ENCODE data around the gene AQP12A. TPM values are rescaled to one million over a fixed set of nuclear protein-coding genes. Genes with fewer than 3 reads are reported as not detected.

Gene AQP12A
- total and polyA plus RNA-seq, 4 donors: 2.5 TPM; not detected in 3

DNA sequence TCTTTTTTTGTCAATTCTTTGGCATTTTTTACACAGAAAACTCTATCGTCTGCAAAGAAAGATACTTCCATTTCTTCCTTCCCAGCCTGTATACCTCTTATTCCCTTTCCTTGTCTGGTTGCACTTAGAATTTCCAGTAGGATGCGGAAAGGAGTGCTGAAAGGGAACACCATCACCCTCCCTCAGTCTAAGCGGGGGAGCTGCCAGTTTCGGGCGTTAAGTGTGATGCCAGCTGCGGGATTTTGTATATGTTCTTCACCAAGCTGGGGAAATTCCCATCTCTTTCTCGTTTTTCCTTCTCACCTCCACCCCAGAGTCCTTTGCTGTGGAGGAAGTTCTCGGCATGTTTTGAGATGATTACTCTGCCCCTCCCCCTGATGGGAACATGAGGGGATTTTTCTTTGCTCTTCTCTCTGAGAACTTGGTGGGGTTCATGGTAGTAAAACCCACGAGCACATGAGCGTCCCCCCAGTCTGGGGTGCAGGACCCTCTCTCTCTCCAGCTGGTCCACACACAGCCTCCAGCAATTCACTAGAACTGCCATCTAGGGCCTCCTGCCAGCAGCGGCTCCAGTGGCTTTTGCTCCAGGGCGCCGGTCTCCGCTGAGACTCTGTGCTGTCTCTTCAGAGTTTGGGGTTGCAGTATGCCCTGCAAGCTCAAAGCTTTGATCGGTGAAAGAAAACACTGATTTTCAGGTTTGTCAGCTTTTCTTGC is 15.5 kb downstream of the AQP12A start:
- Histone ChIP-seq H3K9me3 (ENCODE audit: control insufficient read depth, low read length) (no peaks in the 10 kb centered on the region), H3K4me1 (ENCODE audit: control insufficient read depth in 1 of 2, insufficient read depth in 2 of 2, low read length in 2 of 2) (no peaks in the 10 kb centered on the region), H3K36me3 (ENCODE audit: control insufficient read depth in 1 of 2, insufficient read depth in 2 of 2, low read length in 1 of 2) (no peaks in the 10 kb centered on the region), H3K4me3 (ENCODE audit: low read length in 2 of 2) (no peak overlapping the region), H3K27ac (ENCODE audit: low read depth in 1 of 2, low read length in 2 of 2) (no peak overlapping the region), H3K27me3 (ENCODE audit: control insufficient read depth in 1 of 2, insufficient read depth in 2 of 2, low read length in 1 of 2) (no peaks in the 10 kb centered on the region)
- DNase-seq (no peak), ATAC-seq (ENCODE audit: low FRiP score) (no peak)
- 56 to 62% methylated on average over 15 of the region's 15 CpGs for WGBS, 2 donors
- intact Hi-C loops (cut with DNase I): loop anchor here (10.0 kb wide), 1 partner anchor 192 kb away; no protein-coding TSS in a partner anchor

GRCh38 chr2:240707821-240708220 is 16.2 kb downstream of the AQP12A start:
- no peak for DNase-seq
- Histone ChIP-seq H3K27ac (ENCODE audit: low read depth in 1 of 2, low read length in 2 of 2) (no peak overlapping the region), H3K4me1 (ENCODE audit: control insufficient read depth in 1 of 2, insufficient read depth in 2 of 2, low read length in 2 of 2) (no peaks in the 10 kb centered on the region), H3K27me3 (ENCODE audit: control insufficient read depth in 1 of 2, insufficient read depth in 2 of 2, low read length in 1 of 2) (no peaks in the 10 kb centered on the region), H3K36me3 (ENCODE audit: control insufficient read depth in 1 of 2, insufficient read depth in 2 of 2, low read length in 1 of 2) (no peaks in the 10 kb centered on the region), H3K9me3 (ENCODE audit: control insufficient read depth, low read length) (no peaks in the 10 kb centered on the region), H3K4me3 (ENCODE audit: low read length in 2 of 2) (no peak overlapping the region)
- intact Hi-C loops (cut with DNase I): loop anchor here (10.0 kb wide), 1 partner anchor 193 kb away; no protein-coding TSS in a partner anchor
- no peak for ATAC-seq (ENCODE audit: low FRiP score)
- 64 to 66% methylated on average over 10 of the region's 10 CpGs for WGBS, 2 donors

GRCh38 chr2:240708457-240708856 is 16.8 kb downstream of the AQP12A start:
- WGBS, 2 donors: 67 to 70% methylated on average over 7 of the region's 7 CpGs
- Histone ChIP-seq H3K9me3 (ENCODE audit: control insufficient read depth, low read length) (no peaks in the 10 kb centered on the region), H3K4me1 (ENCODE audit: control insufficient read depth in 1 of 2, insufficient read depth in 2 of 2, low read length in 2 of 2) (no peaks in the 10 kb centered on the region), H3K4me3 (ENCODE audit: low read length in 2 of 2) (no peak overlapping the region), H3K27me3 (ENCODE audit: control insufficient read depth in 1 of 2, insufficient read depth in 2 of 2, low read length in 1 of 2) (no peaks in the 10 kb centered on the region), H3K36me3 (ENCODE audit: control insufficient read depth in 1 of 2, insufficient read depth in 2 of 2, low read length in 1 of 2) (no peaks in the 10 kb centered on the region), H3K27ac (ENCODE audit: low read depth in 1 of 2, low read length in 2 of 2) (no peak overlapping the region)
- no peak for ATAC-seq (ENCODE audit: low FRiP score)
- DNase-seq: no peak
- intact Hi-C loops (cut with DNase I): loop anchor here (10.0 kb wide), 1 partner anchor 194 kb away; no protein-coding TSS in a partner anchor

DNA sequence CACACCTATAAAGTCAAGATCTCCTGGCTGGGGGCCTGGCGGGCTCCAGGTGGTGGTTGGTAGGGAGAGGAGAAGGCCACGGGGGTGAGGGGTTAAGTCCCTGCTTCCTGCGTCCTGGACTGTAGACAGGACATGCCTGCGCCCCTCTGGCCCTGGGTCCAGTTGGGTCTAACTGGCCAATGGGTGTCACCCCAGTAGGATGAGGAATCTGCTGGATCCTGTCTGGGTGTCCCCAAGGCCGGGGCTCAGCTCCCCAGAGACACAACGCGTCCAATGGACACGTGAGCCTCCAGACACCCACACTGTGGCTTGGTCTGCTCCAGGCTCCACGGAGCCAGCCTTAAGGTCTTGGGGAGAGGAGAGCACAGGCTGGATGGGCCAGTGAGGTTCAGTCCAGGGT is 19.6 kb downstream of the AQP12A start:
- no peak overlapping the region for H3K27ac ChIP-seq (ENCODE audit: low read depth in 1 of 2, low read length in 2 of 2)
- no peaks in the 10 kb centered on the region for H3K27me3 ChIP-seq (ENCODE audit: control insufficient read depth in 1 of 2, insufficient read depth in 2 of 2, low read length in 1 of 2)
- ATAC-seq (ENCODE audit: low FRiP score) (no peak), DNase-seq (no peak)
- WGBS, 2 donors: 89 to 90% methylated on average over 9 of the region's 9 CpGs
- no peaks in the 10 kb centered on the region for H3K36me3 ChIP-seq (ENCODE audit: control insufficient read depth in 1 of 2, insufficient read depth in 2 of 2, low read length in 1 of 2)
- H3K9me3 ChIP-seq (ENCODE audit: control insufficient read depth, low read length): no peaks in the 10 kb centered on the region
- intact Hi-C loops (cut with DNase I): no loop called here
- H3K4me3 ChIP-seq (ENCODE audit: low read length in 2 of 2): no peak overlapping the region
- no peaks in the 10 kb centered on the region for H3K4me1 ChIP-seq (ENCODE audit: control insufficient read depth in 1 of 2, insufficient read depth in 2 of 2, low read length in 2 of 2)

GRCh38 chr2:240711701-240712100 is 20.0 kb downstream of the AQP12A start:
- WGBS, 2 donors: 71 to 76% methylated on average over 5 of the region's 5 CpGs
- DNase-seq (no peak), ATAC-seq (ENCODE audit: low FRiP score) (no peak)
- Histone ChIP-seq H3K4me1 (ENCODE audit: control insufficient read depth in 1 of 2, insufficient read depth in 2 of 2, low read length in 2 of 2) (no peaks in the 10 kb centered on the region), H3K36me3 (ENCODE audit: control insufficient read depth in 1 of 2, insufficient read depth in 2 of 2, low read length in 1 of 2) (no peaks in the 10 kb centered on the region), H3K4me3 (ENCODE audit: low read length in 2 of 2) (no peak overlapping the region), H3K9me3 (ENCODE audit: control insufficient read depth, low read length) (no peaks in the 10 kb centered on the region), H3K27ac (ENCODE audit: low read depth in 1 of 2, low read length in 2 of 2) (no peak overlapping the region), H3K27me3 (ENCODE audit: control insufficient read depth in 1 of 2, insufficient read depth in 2 of 2, low read length in 1 of 2) (no peaks in the 10 kb centered on the region)
- intact Hi-C loops (cut with DNase I): no loop called here

- Histone ChIP-seq H3K36me3 (ENCODE audit: control insufficient read depth in 1 of 2, insufficient read depth in 2 of 2, low read length in 1 of 2) (no peaks in the 10 kb centered on the region), H3K27ac (ENCODE audit: low read depth in 1 of 2, low read length in 2 of 2) (no peak overlapping the region), H3K4me1 (ENCODE audit: control insufficient read depth in 1 of 2, insufficient read depth in 2 of 2, low read length in 2 of 2) (no peaks in the 10 kb centered on the region), H3K27me3 (ENCODE audit: control insufficient read depth in 1 of 2, insufficient read depth in 2 of 2, low read length in 1 of 2) (no peaks in the 10 kb centered on the region), H3K9me3 (ENCODE audit: control insufficient read depth, low read length) (no peaks in the 10 kb centered on the region), H3K4me3 (ENCODE audit: low read length in 2 of 2) (no peak overlapping the region)
- intact Hi-C loops (cut with DNase I): no loop called here
- no peak for ATAC-seq (ENCODE audit: low FRiP score)
- WGBS, 2 donors: 90% methylated on average over 9 of the region's 9 CpGs
- no peak for DNase-seq
Measured at GRCh38 chr2:240712121-240712520, 20.5 kb downstream of the AQP12A start.

GRCh38 chr2:240713071-240713927 is 21.6 kb downstream of the AQP12A start:
- intact Hi-C loops (cut with DNase I): no loop called here
- DNase-seq (no peak), ATAC-seq (ENCODE audit: low FRiP score) (no peak)
- no peaks in the 10 kb centered on the region for H3K36me3 ChIP-seq (ENCODE audit: control insufficient read depth in 1 of 2, insufficient read depth in 2 of 2, low read length in 1 of 2)
- no peaks in the 10 kb centered on the region for H3K4me1 ChIP-seq (ENCODE audit: control insufficient read depth in 1 of 2, insufficient read depth in 2 of 2, low read length in 2 of 2)
- no peaks in the 10 kb centered on the region for H3K9me3 ChIP-seq (ENCODE audit: control insufficient read depth, low read length)
- H3K4me3 ChIP-seq (ENCODE audit: low read length in 2 of 2): no peak overlapping the region
- 86 to 88% methylated on average over 25 of the region's 25 CpGs for WGBS, 2 donors
- no peaks in the 10 kb centered on the region for H3K27me3 ChIP-seq (ENCODE audit: control insufficient read depth in 1 of 2, insufficient read depth in 2 of 2, low read length in 1 of 2)
- no peak overlapping the region for H3K27ac ChIP-seq (ENCODE audit: low read depth in 1 of 2, low read length in 2 of 2)

DNA sequence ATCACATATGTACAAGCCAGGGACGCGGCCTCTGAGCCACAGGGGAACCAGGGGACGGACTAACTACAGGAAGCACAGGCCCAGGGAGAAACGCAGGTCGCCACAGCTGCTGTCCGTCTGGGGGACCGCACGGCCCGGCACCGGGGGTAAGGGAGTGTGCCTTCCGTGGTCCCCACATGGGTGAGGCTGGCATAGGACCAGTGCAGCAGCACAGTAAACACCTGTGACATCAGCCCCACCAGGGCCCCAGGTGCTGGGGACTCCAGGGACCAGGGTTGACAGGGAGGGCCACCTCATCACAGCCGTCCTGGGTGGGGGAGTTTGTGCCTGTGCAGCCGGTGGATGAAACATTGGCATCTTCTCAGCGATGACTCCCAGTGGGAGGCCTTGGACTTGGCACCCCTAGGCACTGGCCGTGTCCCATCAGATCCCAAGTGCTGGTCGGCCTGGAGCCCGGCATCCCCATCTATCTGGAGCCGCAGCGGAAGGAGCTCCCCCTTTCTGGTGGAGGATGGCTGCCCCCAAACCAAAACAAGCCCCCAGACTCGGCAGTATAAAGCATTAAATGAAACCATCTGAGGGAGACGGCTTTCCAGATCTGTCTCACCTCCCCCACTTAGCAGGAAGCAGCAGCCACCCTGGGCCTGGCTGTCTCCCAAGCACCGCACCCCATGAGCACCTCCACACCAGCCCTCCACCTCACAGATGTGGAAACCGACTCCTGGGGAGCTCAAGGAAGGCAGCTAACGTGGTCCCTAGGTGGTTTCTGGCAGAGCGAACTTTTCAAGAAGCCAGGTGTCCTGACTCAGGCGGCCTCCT is 22.5 kb downstream of the AQP12A start:
- intact Hi-C loops (cut with DNase I): no loop called here
- no peak overlapping the region for H3K27ac ChIP-seq (ENCODE audit: low read depth in 1 of 2, low read length in 2 of 2)
- ATAC-seq (ENCODE audit: low FRiP score): no peak
- DNase-seq: no peak
- 79% methylated on average over 26 of the region's 26 CpGs for WGBS, 2 donors
- no peak overlapping the region for H3K4me3 ChIP-seq (ENCODE audit: low read length in 2 of 2)
- H3K9me3 ChIP-seq (ENCODE audit: control insufficient read depth, low read length): no peaks in the 10 kb centered on the region
- H3K36me3 ChIP-seq (ENCODE audit: control insufficient read depth in 1 of 2, insufficient read depth in 2 of 2, low read length in 1 of 2): no peaks in the 10 kb centered on the region
- H3K27me3 ChIP-seq (ENCODE audit: control insufficient read depth in 1 of 2, insufficient read depth in 2 of 2, low read length in 1 of 2): no peaks in the 10 kb centered on the region
- no peaks in the 10 kb centered on the region for H3K4me1 ChIP-seq (ENCODE audit: control insufficient read depth in 1 of 2, insufficient read depth in 2 of 2, low read length in 2 of 2)
